AG09319 (cell line): ENCODE data around the gene CTU2.
A peak's percentile ranks its signal among the peaks of the same experiment; 100 is the strongest.

Experiments
- DNase-seq: peaks from one replicate; pipeline ENCODE4 v3.0.0-alpha.2; 2010; ENCODE audit warnings: low read depth; ENCODE audit errors: extremely low read depth
- TF ChIP-seq, protein P1 (sequence below): IDR thresholded peaks from 2 replicates; pipeline ENCODE4 v1.5.1; 2011; ENCODE audit warnings: low read depth, mild to moderate bottlenecking, inconsistent platforms, low read length, moderate library complexity

The CTU2 gene

DNA sequence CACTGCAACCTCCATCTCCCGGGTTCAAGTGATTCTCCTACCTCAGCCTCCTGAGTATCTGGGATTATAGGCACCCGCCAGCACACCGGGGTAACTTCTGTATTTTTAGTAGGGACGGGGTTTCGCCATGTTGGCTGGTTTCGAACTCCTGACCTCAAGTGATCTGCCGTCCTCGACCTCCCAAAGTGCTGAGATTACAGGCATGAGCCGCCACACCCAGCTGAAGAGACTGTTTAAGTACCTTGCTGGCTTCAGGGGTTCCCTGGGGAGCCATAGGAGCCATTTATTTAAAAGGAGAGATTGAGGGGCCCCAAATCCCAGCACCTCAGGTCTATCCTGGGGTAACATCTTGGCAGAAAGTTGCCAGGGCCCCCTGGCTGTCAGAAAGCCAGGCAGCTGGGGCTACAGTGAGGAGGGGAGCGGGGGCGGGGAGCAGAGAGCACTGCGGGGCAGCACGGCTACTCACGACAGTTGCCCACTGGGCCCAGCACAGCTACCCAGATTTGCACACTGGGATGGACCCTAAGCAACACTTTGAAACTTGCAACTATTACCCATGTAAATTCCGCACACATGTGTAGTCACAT is 21.6 kb upstream of the CTU2 start:
- TF ChIP-seq, protein P1, sequence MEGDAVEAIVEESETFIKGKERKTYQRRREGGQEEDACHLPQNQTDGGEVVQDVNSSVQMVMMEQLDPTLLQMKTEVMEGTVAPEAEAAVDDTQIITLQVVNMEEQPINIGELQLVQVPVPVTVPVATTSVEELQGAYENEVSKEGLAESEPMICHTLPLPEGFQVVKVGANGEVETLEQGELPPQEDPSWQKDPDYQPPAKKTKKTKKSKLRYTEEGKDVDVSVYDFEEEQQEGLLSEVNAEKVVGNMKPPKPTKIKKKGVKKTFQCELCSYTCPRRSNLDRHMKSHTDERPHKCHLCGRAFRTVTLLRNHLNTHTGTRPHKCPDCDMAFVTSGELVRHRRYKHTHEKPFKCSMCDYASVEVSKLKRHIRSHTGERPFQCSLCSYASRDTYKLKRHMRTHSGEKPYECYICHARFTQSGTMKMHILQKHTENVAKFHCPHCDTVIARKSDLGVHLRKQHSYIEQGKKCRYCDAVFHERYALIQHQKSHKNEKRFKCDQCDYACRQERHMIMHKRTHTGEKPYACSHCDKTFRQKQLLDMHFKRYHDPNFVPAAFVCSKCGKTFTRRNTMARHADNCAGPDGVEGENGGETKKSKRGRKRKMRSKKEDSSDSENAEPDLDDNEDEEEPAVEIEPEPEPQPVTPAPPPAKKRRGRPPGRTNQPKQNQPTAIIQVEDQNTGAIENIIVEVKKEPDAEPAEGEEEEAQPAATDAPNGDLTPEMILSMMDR, result no peak
- DNase-seq, result no peak

DNA sequence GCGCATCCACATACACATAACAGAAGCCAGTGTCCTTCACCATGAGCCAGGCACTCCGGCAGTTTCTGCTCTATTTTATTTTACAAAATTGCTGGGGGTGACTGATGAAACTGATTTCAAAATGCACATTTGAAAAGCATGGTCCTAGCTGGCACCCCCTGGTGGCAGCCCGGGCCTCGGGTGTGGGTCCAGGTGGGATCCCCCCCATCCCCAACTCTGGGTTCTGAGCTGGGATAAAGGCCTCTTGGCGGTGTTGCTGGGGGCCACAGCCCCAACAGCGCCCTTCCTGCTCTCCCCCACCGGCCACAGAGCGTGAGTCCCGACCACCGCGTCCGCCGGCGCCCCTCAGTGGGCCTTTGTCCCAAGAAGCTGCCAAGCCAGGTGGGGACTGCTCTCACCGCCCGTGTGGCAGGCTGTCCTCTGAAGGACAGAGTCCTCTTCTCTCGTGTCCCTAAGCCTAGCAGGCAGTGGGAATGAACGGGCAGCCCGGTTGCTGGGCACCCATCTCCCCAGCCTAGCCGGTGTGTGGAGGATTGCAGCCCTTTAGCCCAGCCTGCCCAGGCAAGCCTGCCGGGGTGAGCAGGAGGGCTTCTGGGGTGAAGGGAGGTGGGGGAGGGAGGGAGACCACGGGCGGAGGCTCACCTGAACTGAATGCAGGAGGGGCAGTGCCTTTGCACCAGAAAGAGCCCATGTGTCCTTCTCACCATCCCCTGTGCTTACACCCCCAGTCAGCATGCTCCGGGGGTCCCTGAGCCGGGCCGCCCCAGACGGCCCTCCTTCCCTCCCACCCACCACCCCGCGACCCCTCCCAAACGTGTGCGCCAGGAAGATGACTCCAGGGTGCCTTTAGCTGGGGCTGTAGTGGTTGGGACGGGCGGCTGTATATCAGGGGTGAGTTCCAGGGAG is 20.9 kb upstream of the CTU2 start:
- TF ChIP-seq, protein P1, result peak; percentile 81
- DNase-seq, result no peak

- DNase-seq, result no peak
- TF ChIP-seq, protein P1, result no peak
Observed at GRCh38 chr16:88686062-88686438, 20.3 kb upstream of the CTU2 start.

DNA sequence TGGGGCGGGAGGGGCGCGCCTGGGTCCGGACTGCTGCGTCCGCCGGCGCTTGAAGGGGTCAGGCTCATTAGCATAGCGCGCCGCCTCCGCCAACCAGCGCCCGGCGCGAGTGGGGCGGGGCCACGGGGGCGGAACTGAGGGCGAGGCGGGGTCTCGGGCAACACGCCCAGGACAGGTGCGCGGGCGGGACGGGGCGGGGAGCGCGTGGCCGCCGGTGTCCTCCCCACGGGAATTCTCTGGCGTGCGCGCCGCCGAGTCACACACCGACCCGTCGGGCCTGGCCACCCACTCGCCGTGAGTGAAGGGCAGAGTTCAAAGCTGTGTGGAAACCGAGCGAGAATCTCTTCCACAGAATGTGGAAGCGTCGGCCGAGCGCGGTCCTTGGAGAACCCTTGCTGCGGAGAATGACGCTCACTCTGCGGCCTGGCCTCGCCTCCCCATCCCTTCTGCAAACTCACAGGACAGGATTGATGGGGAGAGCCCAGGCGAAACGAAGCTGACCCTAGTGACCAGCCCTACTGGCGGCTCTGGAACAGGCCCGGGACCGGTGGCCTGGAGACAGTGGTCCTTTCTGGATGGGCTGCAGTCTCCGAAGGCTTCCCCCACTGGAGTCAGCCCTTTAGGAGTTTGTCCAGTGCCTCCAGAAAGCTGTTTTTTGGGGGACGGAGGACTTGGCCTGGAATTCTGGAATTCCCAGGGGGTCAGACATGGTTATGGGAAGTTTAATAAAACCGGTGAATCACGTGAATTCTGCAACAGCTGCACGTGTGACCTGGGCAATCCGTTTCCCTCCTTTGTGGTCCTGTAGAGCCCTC is 19.7 kb upstream of the CTU2 start, which contains the start of gene SNAI3:
TSS of gene SNAI3 (minus strand) at position 69 of the 815 bp plus-strand sequence. CDS start 101 bp downstream, outside the sequence.
- DNase-seq, result no peak
- TF ChIP-seq, protein P1, result no peak

GRCh38 chr16:88687254-88687576 is 19.1 kb upstream of the CTU2 start:
- DNase-seq, result no peak
- TF ChIP-seq, protein P1, result no peak

- TF ChIP-seq, protein P1, result no peak
- DNase-seq, result no peak
Observed at GRCh38 chr16:88687676-88688012, 18.7 kb upstream of the CTU2 start.
